ENCODE measurements around the gene KDM3A. TPM values are rescaled to one million over a fixed set of nuclear protein-coding genes. Genes with fewer than 3 reads are reported as not detected.

Gene KDM3A
- total and polyA plus RNA-seq, 2 of the 8 experiments (the other 6 are each of a cell fraction or from before 2014, with no cell fraction given), result 15.8 to 29.2 TPM

- ChIA-PET CTCF (ENCODE audit: partially characterized antibody) (interaction anchor here (1.2 to 2.3 kb wide), 2 partner anchors 16 to 20 kb away, joined by 3 to 10 read pairs; no protein-coding TSS in a partner anchor), POLR2A (ENCODE audit: partially characterized antibody) (no interaction called here)
- H2AK5ac ChIP-seq (ENCODE audit: low read depth, low read length), result no peak overlapping the region
- H3K14ac ChIP-seq (ENCODE audit: insufficient read length), result no peak overlapping the region
- no peak overlapping the region for H3K27ac ChIP-seq (ENCODE audit: low read depth, low read length)
- peaks cover 0 to 2% (median 0%) of the 10 kb centered on the region in 4 experiments; a peak in 1 of 7 replicates for H3K4me1 ChIP-seq (replicated peaks in 1 of 4; ENCODE audit: control insufficient read depth in 3 of 4, insufficient read depth in 4 of 4, low read length in 3 of 4)
- H3K79me2 ChIP-seq (ENCODE audit: control insufficient read depth in 1 of 2, insufficient read depth in 2 of 2, low read length in 2 of 2), result no peaks in the 10 kb centered on the region
- H3K23me2 ChIP-seq (ENCODE audit: low read depth, low read length), result no peaks in the 10 kb centered on the region
- H2BK5ac ChIP-seq (ENCODE audit: low read depth, low read length), result no peak overlapping the region
- no peak for DNase-seq (ENCODE audit: low read depth in 1 of 2, low spot score in 2 of 2)
- no peak overlapping the region for H2BK20ac ChIP-seq (ENCODE audit: low read length)
- H4K91ac ChIP-seq (replicated peaks; ENCODE audit: insufficient read length, low read length), result no peak overlapping the region
- no peak overlapping the region for H3K9ac ChIP-seq (replicated peaks in 1 of 4; ENCODE audit: extremely low read depth in 1 of 4, low read depth in 3 of 4, low read length in 3 of 4)
- no peak overlapping the region for H4K5ac ChIP-seq (ENCODE audit: insufficient read length, low read depth, low read length)
- H2BK15ac ChIP-seq (ENCODE audit: low read length), result no peak overlapping the region
- no peak overlapping the region for H3K23ac ChIP-seq (ENCODE audit: insufficient read length)
- no peaks in the 10 kb centered on the region for H3K9me3 ChIP-seq (ENCODE audit: insufficient read depth in 2 of 2, low read depth in 1 of 2, low read length in 1 of 2)
- 80% methylated on average over 2 of the region's 2 CpGs; no CpG with 5 or more reads in 1 of the 2 experiments for WGBS, 2 experiments (ENCODE audit: extremely low coverage in 1 of 2, insufficient coverage in 1 of 2, insufficient read length in 1 of 2, insufficient replicate concordance in 2 of 2, low coverage in 1 of 2, low lambda C conversion rate in 2 of 2, missing lambda C conversion rate in 1 of 2)
- no peaks in the 10 kb centered on the region for H3K27me3 ChIP-seq (replicated peaks in 1 of 4; ENCODE audit: control insufficient read depth in 3 of 4, extremely low read depth in 1 of 4, insufficient read depth in 3 of 4, low read length in 3 of 4)
- H2AFZ ChIP-seq (ENCODE audit: low read length), result no peak overlapping the region
- no peak overlapping the region for H3K4ac ChIP-seq (replicated peaks; ENCODE audit: insufficient read length, low read depth, low read length)
- TF ChIP-seq MAFK (IDR thresholded peaks at IDR 0.05; ENCODE audit: low read depth, low read length) (no peak), RNF2 (IDR thresholded peaks at IDR 0.05; ENCODE audit: borderline replicate concordance, low read depth, low read length, missing control alignments, poor library complexity, severe bottlenecking) (no peak), EP300 (IDR thresholded peaks at IDR 0.05; ENCODE audit: borderline replicate concordance in 1 of 2, low read depth in 2 of 2, low read length in 2 of 2) (no peak), NRF1 (IDR thresholded peaks at IDR 0.05; ENCODE audit: low read depth, low read length) (no peak), ATF3 (IDR thresholded peaks at IDR 0.05; ENCODE audit: insufficient read depth, low read depth, low read length) (no peak), PHF8 (conservative IDR thresholded peaks at IDR 0.05; ENCODE audit: low read depth, low read length) (no peak)
- H3K36me3 ChIP-seq (ENCODE audit: control insufficient read depth in 2 of 4, insufficient read depth in 4 of 4, low read length in 3 of 4), result no peaks in the 10 kb centered on the region
- no peak overlapping the region for H3K4me3 ChIP-seq (ENCODE audit: extremely low read depth in 1 of 4, insufficient read depth in 2 of 4, low read depth in 3 of 4, low read length in 4 of 4)
- H3K18ac ChIP-seq (ENCODE audit: extremely low read depth, low read length), result no peak overlapping the region
- H3K4me2 ChIP-seq (ENCODE audit: insufficient read depth in 1 of 2, low read depth in 2 of 2, low read length in 2 of 2), result no peak overlapping the region
- H3K79me1 ChIP-seq (ENCODE audit: low read depth, low read length), result no peaks in the 10 kb centered on the region
- H2BK12ac ChIP-seq (ENCODE audit: low read depth, low read length), result no peak overlapping the region
- H3K56ac ChIP-seq (replicated peaks; ENCODE audit: insufficient read length, low read depth, low read length), result no peak overlapping the region
- H4K8ac ChIP-seq (ENCODE audit: extremely low read depth, insufficient read depth, low read length), result no peak overlapping the region
- H4K20me1 ChIP-seq (replicated peaks in 1 of 2; ENCODE audit: control insufficient read depth in 1 of 2, insufficient read depth in 2 of 2, low read length in 2 of 2), result no peaks in the 10 kb centered on the region
- H2BK120ac ChIP-seq (replicated peaks; ENCODE audit: low read depth, low read length), result no peak overlapping the region
- no peak for FAIRE-seq
Measured at GRCh38 chr2:86416146-86416545, 25.0 kb upstream of the KDM3A start.
